Mucosa of descending colon (tissue), 3 donors: ENCODE results near the gene RASGRP1. TPM values are rescaled to one million over a fixed set of nuclear protein-coding genes. Genes with fewer than 3 reads are reported as not detected.

Experiments used
- ATAC-seq: fragments of 200-7000 bp; cut with Tn5 transposase; one replicate; pipeline ENCODE4 v1.9.1; 2020; ENCODE audit warnings: mild to moderate bottlenecking, moderate library complexity
- DNase-seq, 3 donors: peaks; one replicate each; pipeline ENCODE4 v3.0.0-alpha.2; 2020
- H3K36me3 ChIP-seq: fragments of 200-600 bp; one replicate; pipeline ENCODE4 v1.8.0; 2021; ENCODE audit warnings: low read depth, mild to moderate bottlenecking
- H3K4me1 ChIP-seq: fragments of 200-600 bp; one replicate; pipeline ENCODE4 v1.8.0; 2021; ENCODE audit warnings: low read depth, mild to moderate bottlenecking
- H3K4me3 ChIP-seq: fragments of 200-600 bp; one replicate; pipeline ENCODE4 v1.8.0; 2021; ENCODE audit warnings: mild to moderate bottlenecking
- H3K9me3 ChIP-seq: fragments of 200-600 bp; one replicate; pipeline ENCODE4 v1.8.0; 2021; ENCODE audit warnings: mild to moderate bottlenecking
- CTCF ChIP-seq: fragments of 200-600 bp; IDR thresholded peaks from one replicate; pipeline ENCODE4 v1.8.0; 2022; ENCODE audit warnings: antibody characterized with exemption, mild to moderate bottlenecking
- intact Hi-C, 2 donors: fragments of 100-400 bp; cut with DNase I in 1 of 2; cut with micrococcal nuclease in 1 of 2; formaldehyde crosslinking; loops; one replicate each; pipeline versions ENCODE4 v1.11.0 to v1.11.1; 2022; cut with DNase I, micrococcal nuclease
- total RNA-seq, 3 donors: library from RNA; stranded (reverse); fragmentation: NEBNext Ultra II Directional in 2 of 3; extraction: Animal tissue kit (Norgen Biotek cat#: 25700) in 2 of 3; gene quantifications; one replicate each; pipeline versions ENCODE4 v1.2.1 to v1.2.4, GENCODE V29; 2021 to 2023
- donor health status: DM: no; HTN: no; CAD: no; lungs with moderate emphysema.
- donor health status: DM: no; HTN: no; CAD: no.
- donor health status: DM: no; HTN: yes; CAD: no.

The RASGRP1 gene
- total RNA-seq, 3 donors from 2014 or later = 1.2 to 2.6 (median 2.6) TPM

GRCh38 chr15:38441130-38441519, 123.5 kb downstream of the RASGRP1 start:
- H3K36me3 ChIP-seq = no peaks in the 10 kb centered on the region
- no peaks in the 10 kb centered on the region for H3K4me1 ChIP-seq
- DNase-seq (no peak), ATAC-seq (no peak)
- no peaks in the 10 kb centered on the region for H3K9me3 ChIP-seq
- intact Hi-C loops = loop anchor here (5.0 to 10.0 kb wide), 2 partner anchors 241 to 244 kb away; no protein-coding TSS in a partner anchor
- no peak for TF ChIP-seq CTCF
- no peak overlapping the region for H3K4me3 ChIP-seq

- no peak overlapping the region for H3K4me3 ChIP-seq
These were observed 124.1 kb downstream of the RASGRP1 start for GRCh38 chr15:38440353-38441129.

More at GRCh38 chr15:38440353-38441129, 124.1 kb downstream of the RASGRP1 start:
- peak in 2 of 3 donors; percentile 28 to 33 for DNase-seq
- Histone ChIP-seq H3K36me3 (no peaks in the 10 kb centered on the region), H3K9me3 (no peaks in the 10 kb centered on the region), H3K4me1 (no peaks in the 10 kb centered on the region)
- intact Hi-C loops = loop anchor here (5.0 to 10.0 kb wide), 2 partner anchors 242 to 244 kb away; no protein-coding TSS in a partner anchor
- ATAC-seq = peak; percentile 98
- peak; percentile 80 for TF ChIP-seq CTCF

Other genes starting within 250 kb of the RASGRP1 start
- 10 to 100 TPM; 15.8 to 29.7 (median 21.9) TPM for gene FAM98B, start 110.7 kb downstream of the RASGRP1 start, total RNA-seq